ENCODE measurements around the gene IRF4. TPM values are rescaled to one million over a fixed set of nuclear protein-coding genes. Genes with fewer than 3 reads are reported as not detected.

IRF4 gene
- total and polyA plus RNA-seq, 4 donors, result 0.85 to 5.0 (median 2.9) TPM

GRCh38 chr6:404685-405423 lies 13.3 kb downstream of the IRF4 start:
- DNase-seq, result no peak
- Histone ChIP-seq H3K36me3 (ENCODE audit: control insufficient read depth in 4 of 4, insufficient read depth in 4 of 4, low read length in 4 of 4) (no peaks in the 10 kb centered on the region), H3K4me1 (ENCODE audit: control insufficient read depth in 5 of 5, insufficient read depth in 5 of 5, low read length in 5 of 5) (no peaks in the 10 kb centered on the region), H3K27me3 (ENCODE audit: control insufficient read depth in 3 of 3, insufficient read depth in 3 of 3, low read length in 2 of 3) (peaks cover 0 to 16% (median 9%) of the 10 kb centered on the region in 3 donors), H3K4me3 (no peak overlapping the region), H3K9ac (ENCODE audit: insufficient read depth in 1 of 2, low read length in 2 of 2) (no peak overlapping the region), H3K9me3 (ENCODE audit: control insufficient read depth in 4 of 4, insufficient read depth in 3 of 4, low read length in 3 of 4) (no peaks in the 10 kb centered on the region), H3K27ac (ENCODE audit: low read depth in 1 of 2, low read length in 1 of 2) (no peak overlapping the region)
- TF ChIP-seq CTCF (IDR thresholded peaks at IDR 0.05; ENCODE audit: control extremely low read depth, extremely low read depth), result no peak
- no peak for ATAC-seq (ENCODE audit: insufficient read depth, low FRiP score)
- WGBS, 2 donors, result 77 to 86% methylated on average over 15 of the region's 15 CpGs

- 47 to 53% methylated on average over 5 of the region's 5 CpGs for WGBS, 2 donors
- H3K9me3 ChIP-seq (ENCODE audit: control insufficient read depth in 4 of 4, insufficient read depth in 3 of 4, low read length in 3 of 4), result no peaks in the 10 kb centered on the region
- peaks cover 0 to 14% (median 4%) of the 10 kb centered on the region in 3 donors for H3K27me3 ChIP-seq (ENCODE audit: control insufficient read depth in 3 of 3, insufficient read depth in 3 of 3, low read length in 2 of 3)
- ATAC-seq (ENCODE audit: insufficient read depth, low FRiP score) (no peak), DNase-seq (no peak)
- H3K27ac ChIP-seq (ENCODE audit: low read depth in 1 of 2, low read length in 1 of 2), result no peak overlapping the region
- no peak overlapping the region for H3K4me3 ChIP-seq
- TF ChIP-seq CTCF (IDR thresholded peaks at IDR 0.05; ENCODE audit: control extremely low read depth, extremely low read depth), result no peak
- no peaks in the 10 kb centered on the region for H3K36me3 ChIP-seq (ENCODE audit: control insufficient read depth in 4 of 4, insufficient read depth in 4 of 4, low read length in 4 of 4)
- H3K4me1 ChIP-seq (ENCODE audit: control insufficient read depth in 5 of 5, insufficient read depth in 5 of 5, low read length in 5 of 5), result peaks cover 0 to 10% (median 0%) of the 10 kb centered on the region in 5 donors
- no peak overlapping the region for H3K9ac ChIP-seq (ENCODE audit: insufficient read depth in 1 of 2, low read length in 2 of 2)
Observed at GRCh38 chr6:408148-408547, 16.6 kb downstream of the IRF4 start.

GRCh38 chr6:408599-409102 lies 17.1 kb downstream of the IRF4 start:
- H3K27ac ChIP-seq (ENCODE audit: low read depth in 1 of 2, low read length in 1 of 2), result no peak overlapping the region
- 18 to 19% methylated on average over 9 of the region's 9 CpGs for WGBS, 2 donors
- peak; percentile 10 for TF ChIP-seq CTCF (IDR thresholded peaks at IDR 0.05; ENCODE audit: control extremely low read depth, extremely low read depth)
- peaks cover 0 to 10% (median 0%) of the 10 kb centered on the region in 5 donors for H3K4me1 ChIP-seq (ENCODE audit: control insufficient read depth in 5 of 5, insufficient read depth in 5 of 5, low read length in 5 of 5)
- no peak overlapping the region for H3K9ac ChIP-seq (ENCODE audit: insufficient read depth in 1 of 2, low read length in 2 of 2)
- H3K4me3 ChIP-seq, result no peak overlapping the region
- H3K27me3 ChIP-seq (ENCODE audit: control insufficient read depth in 3 of 3, insufficient read depth in 3 of 3, low read length in 2 of 3), result peaks cover 0 to 14% (median under 1%) of the 10 kb centered on the region in 3 donors
- H3K9me3 ChIP-seq (ENCODE audit: control insufficient read depth in 4 of 4, insufficient read depth in 3 of 4, low read length in 3 of 4), result no peaks in the 10 kb centered on the region
- H3K36me3 ChIP-seq (ENCODE audit: control insufficient read depth in 4 of 4, insufficient read depth in 4 of 4, low read length in 4 of 4), result no peaks in the 10 kb centered on the region
- peak; percentile 40 to 55 (median 54) for DNase-seq
- ATAC-seq (ENCODE audit: insufficient read depth, low FRiP score), result peak; percentile 78

Data from lung (tissue), 12 donors.